Measurements from ENCODE around the gene ATP8A2. TPM values are rescaled to one million over a fixed set of nuclear protein-coding genes. Genes with fewer than 3 reads are reported as not detected.

Gene ATP8A2
- total and polyA plus RNA-seq, 4 donors = 0.13 to 0.29 (median 0.24) TPM; not detected in 1

GRCh38 chr13:25860265-25860664 is 488.5 kb downstream of the ATP8A2 start:
- 38 to 56% methylated on average over 1 of the region's 1 CpG for WGBS, 2 donors
- DNase-seq = no peak
- Histone ChIP-seq H3K4me1 (ENCODE audit: control insufficient read depth in 1 of 2, insufficient read depth in 2 of 2, low read length in 2 of 2) (no peaks in the 10 kb centered on the region), H3K36me3 (ENCODE audit: control insufficient read depth in 1 of 2, insufficient read depth in 2 of 2, low read length in 1 of 2) (no peaks in the 10 kb centered on the region), H3K27ac (ENCODE audit: low read depth in 1 of 2, low read length in 2 of 2) (no peak overlapping the region), H3K27me3 (ENCODE audit: control insufficient read depth in 1 of 2, insufficient read depth in 2 of 2, low read length in 1 of 2) (no peaks in the 10 kb centered on the region), H3K4me3 (ENCODE audit: low read length in 2 of 2) (no peak overlapping the region), H3K9me3 (ENCODE audit: control insufficient read depth, low read length) (no peaks in the 10 kb centered on the region)
- intact Hi-C loops (cut with DNase I) = no loop called here
- ATAC-seq (ENCODE audit: low FRiP score) = no peak

- no peak overlapping the region for H3K4me3 ChIP-seq (ENCODE audit: low read length in 2 of 2)
- no peaks in the 10 kb centered on the region for H3K27me3 ChIP-seq (ENCODE audit: control insufficient read depth in 1 of 2, insufficient read depth in 2 of 2, low read length in 1 of 2)
- no peaks in the 10 kb centered on the region for H3K36me3 ChIP-seq (ENCODE audit: control insufficient read depth in 1 of 2, insufficient read depth in 2 of 2, low read length in 1 of 2)
- WGBS, 2 donors = 72 to 78% methylated on average over 3 of the region's 3 CpGs
- intact Hi-C loops (cut with DNase I) = no loop called here
- ATAC-seq (ENCODE audit: low FRiP score) (no peak), DNase-seq (no peak)
- no peak overlapping the region for H3K27ac ChIP-seq (ENCODE audit: low read depth in 1 of 2, low read length in 2 of 2)
- no peaks in the 10 kb centered on the region for H3K9me3 ChIP-seq (ENCODE audit: control insufficient read depth, low read length)
- H3K4me1 ChIP-seq (ENCODE audit: control insufficient read depth in 1 of 2, insufficient read depth in 2 of 2, low read length in 2 of 2) = no peaks in the 10 kb centered on the region
Measured at GRCh38 chr13:25860862-25861261, 489.1 kb downstream of the ATP8A2 start.

GRCh38 chr13:25862156-25862555 is 490.4 kb downstream of the ATP8A2 start:
- WGBS, 2 donors = 58 to 75% methylated on average over 4 of the region's 4 CpGs
- no peaks in the 10 kb centered on the region for H3K36me3 ChIP-seq (ENCODE audit: control insufficient read depth in 1 of 2, insufficient read depth in 2 of 2, low read length in 1 of 2)
- H3K27me3 ChIP-seq (ENCODE audit: control insufficient read depth in 1 of 2, insufficient read depth in 2 of 2, low read length in 1 of 2) = no peaks in the 10 kb centered on the region
- H3K4me1 ChIP-seq (ENCODE audit: control insufficient read depth in 1 of 2, insufficient read depth in 2 of 2, low read length in 2 of 2) = no peaks in the 10 kb centered on the region
- intact Hi-C loops (cut with DNase I) = no loop called here
- ATAC-seq (ENCODE audit: low FRiP score) (no peak), DNase-seq (no peak)
- H3K27ac ChIP-seq (ENCODE audit: low read depth in 1 of 2, low read length in 2 of 2) = no peak overlapping the region
- H3K9me3 ChIP-seq (ENCODE audit: control insufficient read depth, low read length) = no peaks in the 10 kb centered on the region
- H3K4me3 ChIP-seq (ENCODE audit: low read length in 2 of 2) = no peak overlapping the region

GRCh38 chr13:25864116-25864515 is 492.3 kb downstream of the ATP8A2 start:
- Histone ChIP-seq H3K9me3 (ENCODE audit: control insufficient read depth, low read length) (no peaks in the 10 kb centered on the region), H3K27me3 (ENCODE audit: control insufficient read depth in 1 of 2, insufficient read depth in 2 of 2, low read length in 1 of 2) (no peaks in the 10 kb centered on the region), H3K4me1 (ENCODE audit: control insufficient read depth in 1 of 2, insufficient read depth in 2 of 2, low read length in 2 of 2) (no peaks in the 10 kb centered on the region), H3K27ac (ENCODE audit: low read depth in 1 of 2, low read length in 2 of 2) (no peak overlapping the region), H3K36me3 (ENCODE audit: control insufficient read depth in 1 of 2, insufficient read depth in 2 of 2, low read length in 1 of 2) (no peaks in the 10 kb centered on the region), H3K4me3 (ENCODE audit: low read length in 2 of 2) (no peak overlapping the region)
- 51 to 58% methylated on average over 6 of the region's 6 CpGs for WGBS, 2 donors
- ATAC-seq (ENCODE audit: low FRiP score) (no peak), DNase-seq (no peak)
- intact Hi-C loops (cut with DNase I) = no loop called here

GRCh38 chr13:25864936-25865335 is 493.2 kb downstream of the ATP8A2 start:
- Histone ChIP-seq H3K4me1 (ENCODE audit: control insufficient read depth in 1 of 2, insufficient read depth in 2 of 2, low read length in 2 of 2) (no peaks in the 10 kb centered on the region), H3K4me3 (ENCODE audit: low read length in 2 of 2) (no peak overlapping the region), H3K27me3 (ENCODE audit: control insufficient read depth in 1 of 2, insufficient read depth in 2 of 2, low read length in 1 of 2) (no peaks in the 10 kb centered on the region), H3K36me3 (ENCODE audit: control insufficient read depth in 1 of 2, insufficient read depth in 2 of 2, low read length in 1 of 2) (no peaks in the 10 kb centered on the region), H3K9me3 (ENCODE audit: control insufficient read depth, low read length) (no peaks in the 10 kb centered on the region), H3K27ac (ENCODE audit: low read depth in 1 of 2, low read length in 2 of 2) (no peak overlapping the region)
- DNase-seq (no peak), ATAC-seq (ENCODE audit: low FRiP score) (no peak)
- intact Hi-C loops (cut with DNase I) = no loop called here
- 94 to 100% methylated on average over 1 of the region's 1 CpG for WGBS, 2 donors

GRCh38 chr13:25865391-25865790 is 493.6 kb downstream of the ATP8A2 start:
- Histone ChIP-seq H3K9me3 (ENCODE audit: control insufficient read depth, low read length) (no peaks in the 10 kb centered on the region), H3K27me3 (ENCODE audit: control insufficient read depth in 1 of 2, insufficient read depth in 2 of 2, low read length in 1 of 2) (no peaks in the 10 kb centered on the region), H3K36me3 (ENCODE audit: control insufficient read depth in 1 of 2, insufficient read depth in 2 of 2, low read length in 1 of 2) (no peaks in the 10 kb centered on the region), H3K4me1 (ENCODE audit: control insufficient read depth in 1 of 2, insufficient read depth in 2 of 2, low read length in 2 of 2) (no peaks in the 10 kb centered on the region), H3K4me3 (ENCODE audit: low read length in 2 of 2) (no peak overlapping the region), H3K27ac (ENCODE audit: low read depth in 1 of 2, low read length in 2 of 2) (no peak overlapping the region)
- no peak for DNase-seq
- ATAC-seq (ENCODE audit: low FRiP score) = no peak
- 72 to 77% methylated on average over 2 of the region's 2 CpGs for WGBS, 2 donors
- intact Hi-C loops (cut with DNase I) = no loop called here

GRCh38 chr13:25867038-25867437 is 495.3 kb downstream of the ATP8A2 start:
- Histone ChIP-seq H3K27ac (ENCODE audit: low read depth in 1 of 2, low read length in 2 of 2) (no peak overlapping the region), H3K36me3 (ENCODE audit: control insufficient read depth in 1 of 2, insufficient read depth in 2 of 2, low read length in 1 of 2) (no peaks in the 10 kb centered on the region), H3K4me1 (ENCODE audit: control insufficient read depth in 1 of 2, insufficient read depth in 2 of 2, low read length in 2 of 2) (no peaks in the 10 kb centered on the region), H3K27me3 (ENCODE audit: control insufficient read depth in 1 of 2, insufficient read depth in 2 of 2, low read length in 1 of 2) (no peaks in the 10 kb centered on the region), H3K4me3 (ENCODE audit: low read length in 2 of 2) (no peak overlapping the region), H3K9me3 (ENCODE audit: control insufficient read depth, low read length) (no peaks in the 10 kb centered on the region)
- no peak for ATAC-seq (ENCODE audit: low FRiP score)
- DNase-seq = no peak
- intact Hi-C loops (cut with DNase I) = no loop called here

- intact Hi-C loops (cut with DNase I) = no loop called here
- H3K4me3 ChIP-seq (ENCODE audit: low read length in 2 of 2) = no peak overlapping the region
- H3K4me1 ChIP-seq (ENCODE audit: control insufficient read depth in 1 of 2, insufficient read depth in 2 of 2, low read length in 2 of 2) = no peaks in the 10 kb centered on the region
- ATAC-seq (ENCODE audit: low FRiP score) = no peak
- no peak for DNase-seq
- no peaks in the 10 kb centered on the region for H3K36me3 ChIP-seq (ENCODE audit: control insufficient read depth in 1 of 2, insufficient read depth in 2 of 2, low read length in 1 of 2)
- no peaks in the 10 kb centered on the region for H3K9me3 ChIP-seq (ENCODE audit: control insufficient read depth, low read length)
- no peaks in the 10 kb centered on the region for H3K27me3 ChIP-seq (ENCODE audit: control insufficient read depth in 1 of 2, insufficient read depth in 2 of 2, low read length in 1 of 2)
- 67 to 77% methylated on average over 5 of the region's 5 CpGs for WGBS, 2 donors
- H3K27ac ChIP-seq (ENCODE audit: low read depth in 1 of 2, low read length in 2 of 2) = no peak overlapping the region
Measured at GRCh38 chr13:25868490-25868889, 496.7 kb downstream of the ATP8A2 start.

GRCh38 chr13:25869941-25870340 is 498.2 kb downstream of the ATP8A2 start:
- no peak for DNase-seq
- Histone ChIP-seq H3K36me3 (ENCODE audit: control insufficient read depth in 1 of 2, insufficient read depth in 2 of 2, low read length in 1 of 2) (no peaks in the 10 kb centered on the region), H3K4me1 (ENCODE audit: control insufficient read depth in 1 of 2, insufficient read depth in 2 of 2, low read length in 2 of 2) (no peaks in the 10 kb centered on the region), H3K4me3 (ENCODE audit: low read length in 2 of 2) (no peak overlapping the region), H3K27me3 (ENCODE audit: control insufficient read depth in 1 of 2, insufficient read depth in 2 of 2, low read length in 1 of 2) (no peaks in the 10 kb centered on the region), H3K9me3 (ENCODE audit: control insufficient read depth, low read length) (no peaks in the 10 kb centered on the region), H3K27ac (ENCODE audit: low read depth in 1 of 2, low read length in 2 of 2) (no peak overlapping the region)
- intact Hi-C loops (cut with DNase I) = no loop called here
- 80 to 81% methylated on average over 12 of the region's 12 CpGs for WGBS, 2 donors
- no peak for ATAC-seq (ENCODE audit: low FRiP score)
